IMR-90 (cell line): ENCODE results near the gene ZMIZ1.

Experiments
- BHLHE40 ChIP-seq: fragments of 150-350 bp; IDR thresholded peaks from 2 replicates; pipeline ENCODE4 v1.6.1; 2016; ENCODE audit warnings: mild to moderate bottlenecking, low read depth, low read length
- CEBPB ChIP-seq: IDR thresholded peaks from 2 replicates; pipeline ENCODE4 v1.6.1; 2012; ENCODE audit warnings: low read depth, low read length, improper control_type of control experiment
- CHD1 ChIP-seq: IDR thresholded peaks from 2 replicates; pipeline ENCODE4 v1.6.1; 2012; ENCODE audit warnings: low read depth, low read length, improper control_type of control experiment
- CTCF ChIP-seq: conservative IDR thresholded peaks from 2 replicates; pipeline ENCODE4 v1.5.1; 2012; ENCODE audit warnings: mild to moderate bottlenecking, low read depth, low read length, improper control_type of control experiment
- MAFK ChIP-seq: IDR thresholded peaks from 2 replicates; pipeline ENCODE4 v1.6.1; 2012; ENCODE audit warnings: low read depth, low read length, improper control_type of control experiment
- MAZ ChIP-seq: IDR thresholded peaks from 2 replicates; pipeline ENCODE4 v1.6.1; 2012; ENCODE audit warnings: low read depth, mild to moderate bottlenecking, low read length, improper control_type of control experiment, moderate library complexity, borderline replicate concordance
- MXI1 ChIP-seq: IDR thresholded peaks from 2 replicates; pipeline ENCODE4 v1.6.1; 2012; ENCODE audit warnings: low read depth, mild to moderate bottlenecking, low read length, moderate library complexity, borderline replicate concordance
- NFE2L2 ChIP-seq: fragments of 150-350 bp; IDR thresholded peaks from 2 replicates; pipeline ENCODE4 v1.6.1; 2016; ENCODE audit warnings: low read depth, mild to moderate bottlenecking, low read length
- POLR2A ChIP-seq: IDR thresholded peaks from 2 replicates; pipeline ENCODE4 v1.6.1; 2012; ENCODE audit warnings: mild to moderate bottlenecking, low read depth, low read length
- RAD21 ChIP-seq: IDR thresholded peaks from 2 replicates; pipeline ENCODE4 v1.6.1; 2012; ENCODE audit warnings: low read length, improper control_type of control experiment
- RCOR1 ChIP-seq: IDR thresholded peaks from 2 replicates; pipeline ENCODE4 v1.6.1; 2012; ENCODE audit warnings: mild to moderate bottlenecking, low read length, improper control_type of control experiment; ENCODE audit not compliant: insufficient replicate concordance
- RFX5 ChIP-seq: IDR thresholded peaks from 2 replicates; pipeline ENCODE4 v1.8.0; 2012; ENCODE audit warnings: low read depth, mild to moderate bottlenecking, low read length, moderate library complexity
- SMC3 ChIP-seq: fragments of 150-350 bp; IDR thresholded peaks from 2 replicates; pipeline ENCODE4 v1.6.1; 2016; ENCODE audit warnings: low read depth, mild to moderate bottlenecking, antibody characterized with exemption, low read length, moderate library complexity
- USF2 ChIP-seq: fragments of 150-350 bp; IDR thresholded peaks from 2 replicates; pipeline ENCODE4 v1.6.1; 2017; ENCODE audit warnings: mild to moderate bottlenecking, antibody characterized with exemption, low read length, low read depth

- TF ChIP-seq CTCF (no peak), RAD21 (no peak), BHLHE40 (no peak), POLR2A (no peak), NFE2L2 (no peak), MAZ (no peak), CEBPB (no peak), USF2 (no peak), SMC3 (no peak), RFX5 (no peak), MAFK (no peak), CHD1 (no peak), MXI1 (no peak), RCOR1 (no peak)
Measured at GRCh38 chr10:79044846-79045245, 23.9 kb upstream of the ZMIZ1 start.
